ENCODE results near the gene KCNJ3.

- TF ChIP-seq CTCF (IDR thresholded peaks at IDR 0.05; ENCODE audit: low read length) (no peak), EZH2phosphoT487 (IDR thresholded peaks at IDR 0.05; ENCODE audit: low read length) (no peak), EZH2 (optimal IDR thresholded peaks at IDR 0.05; ENCODE audit: low read depth, low read length) (no peak)
Observed at GRCh38 chr2:154825358-154825757, 126.9 kb downstream of the KCNJ3 start.
